ENCODE results near the gene TMEM179. TPM values are rescaled to one million over a fixed set of nuclear protein-coding genes. Genes with fewer than 3 reads are reported as not detected.

Gene TMEM179
- total RNA-seq, 1 donor from 2014 or later = 20.2 TPM

DNA sequence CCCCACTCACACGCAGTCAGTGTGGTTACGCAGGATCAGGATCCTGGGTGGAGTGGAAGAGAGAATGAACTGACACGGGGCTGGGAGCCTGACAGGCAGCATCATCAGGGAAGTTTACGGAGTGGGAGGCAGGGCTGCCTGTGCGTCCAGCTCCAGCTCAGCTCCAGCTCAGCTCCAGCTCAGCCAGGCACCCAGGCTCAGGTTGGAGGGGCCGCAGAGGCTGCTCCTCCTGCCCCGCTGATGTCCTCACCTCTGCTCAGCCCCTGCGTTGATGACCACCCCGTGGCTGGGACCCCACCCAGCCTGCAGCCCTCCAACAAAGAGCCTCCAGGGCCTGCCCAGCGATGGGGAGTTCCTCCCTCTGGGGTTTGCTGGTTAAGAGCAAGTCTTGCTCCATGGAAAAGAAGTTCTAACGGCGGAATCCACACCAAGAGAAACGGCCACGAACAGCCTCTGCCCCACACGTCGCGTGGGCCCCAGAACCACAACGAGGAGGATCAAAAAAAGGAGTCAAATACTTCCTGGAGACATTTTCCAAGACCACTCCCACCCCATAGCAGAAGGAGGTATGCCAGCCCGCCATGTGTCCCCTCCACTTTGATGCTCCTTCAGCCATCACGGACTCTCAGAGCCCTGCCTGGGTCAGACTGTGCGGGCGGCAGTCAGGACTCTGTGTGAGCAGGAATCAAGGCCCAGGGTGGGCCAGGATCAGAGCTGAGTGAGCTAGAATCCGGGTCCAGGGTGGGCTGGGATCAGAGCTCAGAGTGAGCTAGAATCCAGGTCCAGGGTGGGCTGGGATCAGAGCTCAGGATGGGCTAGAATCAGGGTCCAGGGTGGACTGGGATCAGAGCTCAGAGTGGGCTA, 42.7 kb downstream of the TMEM179 start:
- Mint-ChIP-seq H3K4me3 (no peak overlapping the region), H3K27ac (ENCODE audit: unreplicated experiment) (no peak overlapping the region), H3K4me1 (peaks cover 3% of the 10 kb centered on the region), H3K27me3 (ENCODE audit: low read depth) (no peaks in the 10 kb centered on the region), H3K9me3 (no peaks in the 10 kb centered on the region), H3K36me3 (ENCODE audit: low read depth) (no peaks in the 10 kb centered on the region)
- no peak for DNase-seq (ENCODE audit: low read depth, low spot score)
- TF ChIP-seq, protein P1, sequence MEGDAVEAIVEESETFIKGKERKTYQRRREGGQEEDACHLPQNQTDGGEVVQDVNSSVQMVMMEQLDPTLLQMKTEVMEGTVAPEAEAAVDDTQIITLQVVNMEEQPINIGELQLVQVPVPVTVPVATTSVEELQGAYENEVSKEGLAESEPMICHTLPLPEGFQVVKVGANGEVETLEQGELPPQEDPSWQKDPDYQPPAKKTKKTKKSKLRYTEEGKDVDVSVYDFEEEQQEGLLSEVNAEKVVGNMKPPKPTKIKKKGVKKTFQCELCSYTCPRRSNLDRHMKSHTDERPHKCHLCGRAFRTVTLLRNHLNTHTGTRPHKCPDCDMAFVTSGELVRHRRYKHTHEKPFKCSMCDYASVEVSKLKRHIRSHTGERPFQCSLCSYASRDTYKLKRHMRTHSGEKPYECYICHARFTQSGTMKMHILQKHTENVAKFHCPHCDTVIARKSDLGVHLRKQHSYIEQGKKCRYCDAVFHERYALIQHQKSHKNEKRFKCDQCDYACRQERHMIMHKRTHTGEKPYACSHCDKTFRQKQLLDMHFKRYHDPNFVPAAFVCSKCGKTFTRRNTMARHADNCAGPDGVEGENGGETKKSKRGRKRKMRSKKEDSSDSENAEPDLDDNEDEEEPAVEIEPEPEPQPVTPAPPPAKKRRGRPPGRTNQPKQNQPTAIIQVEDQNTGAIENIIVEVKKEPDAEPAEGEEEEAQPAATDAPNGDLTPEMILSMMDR (conservative IDR thresholded peaks at IDR 0.05) = no peak

DNA sequence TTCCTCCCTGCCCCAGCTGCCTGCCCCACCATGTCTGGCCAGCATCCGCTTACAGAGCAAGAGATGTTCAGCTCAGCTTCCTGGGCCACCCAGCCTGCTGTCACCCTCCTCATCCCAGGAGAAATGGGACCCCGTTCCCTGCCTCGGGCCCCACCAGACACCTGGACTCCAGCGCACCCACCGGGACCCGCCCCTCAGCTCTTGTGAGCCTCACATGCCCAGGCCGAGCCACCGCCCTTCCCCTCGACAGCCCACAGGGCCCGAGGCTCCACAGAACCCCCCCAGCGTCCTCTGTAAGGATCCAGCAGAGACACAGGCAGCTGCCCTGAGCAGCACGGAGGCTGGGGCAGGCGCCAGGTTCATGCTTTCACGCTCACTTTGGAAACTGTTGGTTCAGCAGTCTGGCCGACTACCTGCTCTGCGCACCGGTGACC, 43.4 kb downstream of the TMEM179 start:
- TF ChIP-seq, protein P1 (conservative IDR thresholded peaks at IDR 0.05) = no peak
- H3K27ac Mint-ChIP-seq (ENCODE audit: unreplicated experiment) = no peak overlapping the region

DNA sequence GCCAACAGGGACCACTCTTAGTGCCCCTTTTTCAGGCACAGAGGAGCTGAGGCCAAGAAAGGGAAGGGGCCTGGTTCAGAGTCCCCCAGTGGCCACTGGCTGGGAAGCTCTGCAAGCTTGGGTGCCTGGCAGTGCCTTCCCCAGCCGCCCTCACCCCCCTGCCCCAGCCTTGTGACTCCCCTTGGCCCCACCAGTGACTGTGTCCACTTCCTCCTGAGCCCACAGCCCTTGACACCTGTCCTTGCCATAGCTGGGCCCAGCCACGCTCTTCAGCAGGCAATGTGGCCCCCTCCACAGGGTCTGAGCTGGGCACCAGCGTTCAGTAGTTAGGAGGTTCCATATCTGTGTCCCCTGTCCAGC, 44.0 kb downstream of the TMEM179 start:
- no peaks in the 10 kb centered on the region for H3K36me3 Mint-ChIP-seq (ENCODE audit: low read depth)
- H3K27ac Mint-ChIP-seq (ENCODE audit: unreplicated experiment) = no peak overlapping the region
- peaks cover 3% of the 10 kb centered on the region for H3K4me1 Mint-ChIP-seq
- DNase-seq (ENCODE audit: low read depth, low spot score) = no peak
- no peaks in the 10 kb centered on the region for H3K9me3 Mint-ChIP-seq
- H3K4me3 Mint-ChIP-seq = no peak overlapping the region
- H3K27me3 Mint-ChIP-seq (ENCODE audit: low read depth) = no peaks in the 10 kb centered on the region
- TF ChIP-seq, protein P1 (conservative IDR thresholded peaks at IDR 0.05) = no peak

More for the DNA sequence above, 43.4 kb downstream of the TMEM179 start:
- Mint-ChIP-seq H3K27me3 (ENCODE audit: low read depth) (no peaks in the 10 kb centered on the region), H3K4me1 (peaks cover 3% of the 10 kb centered on the region), H3K4me3 (no peak overlapping the region), H3K36me3 (ENCODE audit: low read depth) (no peaks in the 10 kb centered on the region), H3K9me3 (no peaks in the 10 kb centered on the region)
- no peak for DNase-seq (ENCODE audit: low read depth, low spot score)

DNA sequence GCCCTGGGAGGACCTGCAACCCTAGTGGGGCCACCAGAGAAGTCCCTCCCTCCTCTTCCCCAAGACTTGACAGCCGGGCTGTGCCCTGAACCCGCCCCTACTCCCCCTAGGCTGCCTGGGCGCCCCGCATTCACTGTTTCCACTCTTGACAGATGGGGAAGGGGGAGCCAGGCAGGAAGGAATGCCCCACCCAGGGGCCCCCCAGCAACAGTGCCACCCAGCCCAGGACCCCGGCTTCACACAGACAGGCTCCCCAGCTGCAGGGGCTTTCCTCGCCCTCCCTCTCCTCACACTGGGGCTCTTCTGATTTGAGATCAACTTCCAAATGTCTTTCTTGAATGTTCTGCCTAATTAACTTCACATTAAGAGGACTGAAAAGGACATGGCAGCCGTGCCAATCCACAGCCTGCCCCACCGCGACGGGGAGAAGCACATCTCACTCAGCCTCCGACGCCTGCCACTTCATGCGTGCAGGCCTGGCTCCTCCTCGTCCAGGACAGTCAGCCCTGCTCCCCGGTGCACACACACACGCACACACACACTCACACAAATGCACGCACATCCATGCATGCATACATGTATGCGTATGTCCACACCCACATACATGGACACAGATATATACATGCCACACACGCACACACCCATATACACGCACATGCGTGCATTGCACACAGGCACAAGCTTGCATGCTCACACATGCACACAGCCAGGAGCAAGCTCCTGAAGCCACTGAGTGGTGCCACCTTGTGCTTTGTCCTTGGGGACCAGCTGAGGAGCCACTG, 44.6 kb downstream of the TMEM179 start:
- no peak for DNase-seq (ENCODE audit: low read depth, low spot score)
- no peak overlapping the region for H3K27ac Mint-ChIP-seq (ENCODE audit: unreplicated experiment)

DNA sequence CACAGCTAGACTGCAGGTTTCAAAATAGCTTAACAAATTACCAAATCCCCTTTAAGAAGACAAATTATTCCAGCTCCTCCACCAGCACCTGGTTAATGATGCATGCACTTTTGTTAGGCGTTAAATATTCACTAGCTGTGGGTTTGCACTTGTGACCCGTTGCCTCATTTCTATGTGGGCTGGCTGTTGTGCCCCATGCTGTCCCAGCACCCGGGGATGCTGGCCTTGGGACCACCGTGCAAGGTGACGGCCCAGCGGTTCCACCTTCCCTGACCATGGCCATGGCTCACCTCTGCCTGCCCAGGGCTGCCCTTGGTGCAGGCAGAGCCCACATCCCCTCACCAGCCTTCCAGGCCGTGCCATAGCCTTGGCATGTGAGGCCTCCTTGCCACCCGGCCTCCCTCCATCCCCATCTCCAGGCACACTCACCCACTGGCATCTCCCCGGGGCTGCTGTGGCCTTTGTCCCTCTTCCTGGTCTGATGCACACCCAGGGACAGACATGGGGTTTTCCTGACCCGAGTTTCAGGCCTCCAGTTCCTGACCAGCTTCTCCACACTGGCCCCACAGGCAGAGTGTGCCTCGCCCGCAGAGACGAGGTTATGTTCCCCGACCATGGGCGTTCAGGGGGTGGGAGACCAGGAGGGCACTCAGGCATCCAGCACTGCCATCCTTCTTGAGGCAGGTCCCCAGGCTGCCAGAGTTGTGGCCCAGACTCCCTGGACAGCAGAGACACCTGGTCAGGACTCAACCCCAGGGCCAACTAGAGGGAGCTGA, 45.4 kb downstream of the TMEM179 start:
- Mint-ChIP-seq H3K9me3 (no peaks in the 10 kb centered on the region), H3K36me3 (ENCODE audit: low read depth) (no peaks in the 10 kb centered on the region), H3K4me1 (peaks cover 2% of the 10 kb centered on the region), H3K27me3 (ENCODE audit: low read depth) (no peaks in the 10 kb centered on the region), H3K4me3 (no peak overlapping the region), H3K27ac (ENCODE audit: unreplicated experiment) (no peak overlapping the region)
- no peak for DNase-seq (ENCODE audit: low read depth, low spot score)
- TF ChIP-seq, protein P1 (conservative IDR thresholded peaks at IDR 0.05) = no peak

More for the DNA sequence above, 44.6 kb downstream of the TMEM179 start:
- H3K4me3 Mint-ChIP-seq = no peak overlapping the region
- no peaks in the 10 kb centered on the region for H3K9me3 Mint-ChIP-seq
- H3K36me3 Mint-ChIP-seq (ENCODE audit: low read depth) = no peaks in the 10 kb centered on the region
- H3K27me3 Mint-ChIP-seq (ENCODE audit: low read depth) = no peaks in the 10 kb centered on the region
- H3K4me1 Mint-ChIP-seq = peaks cover 3% of the 10 kb centered on the region
- TF ChIP-seq, protein P1 (conservative IDR thresholded peaks at IDR 0.05) = no peak

Measured in neural crest cell (in vitro differentiated cells).